Skeletal muscle cell (primary cell): ENCODE measurements around the gene DUSP7.

Experiments
- DNase-seq: peaks from one replicate; pipeline ENCODE4 v3.0.0-alpha.2; 2010; ENCODE audit warnings: low read depth
- H3K4me3 ChIP-seq: 2 replicates; pipeline ENCODE4 v1.5.1; 2011; ENCODE audit warnings: low read depth, mild to moderate bottlenecking, control low read depth, low read length, moderate library complexity

Gene DUSP7

GRCh38 chr3:52070724-52071621 is 14.6 kb upstream of the DUSP7 start:
- DNase-seq, result no peak
- H3K4me3 ChIP-seq, result no peak overlapping the region

DNA sequence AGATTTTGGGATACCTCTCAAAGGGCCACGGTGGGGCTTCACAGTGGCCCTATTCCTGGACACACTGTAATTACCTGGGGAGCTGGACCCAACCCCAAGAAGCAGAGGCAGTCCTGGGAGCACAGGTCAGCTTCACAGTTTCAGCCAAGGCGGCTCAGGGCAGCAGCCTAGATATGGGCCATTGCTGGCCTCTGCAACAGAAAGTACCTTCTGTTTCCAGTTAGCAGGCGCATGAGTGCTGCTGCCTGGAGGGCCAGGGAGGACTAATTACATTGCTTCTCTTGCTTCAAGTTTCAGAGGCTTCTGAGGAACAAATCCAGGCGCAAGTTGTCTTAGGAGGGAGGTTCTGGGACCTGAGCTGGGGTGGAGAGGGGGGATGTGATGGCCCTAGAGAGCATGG is 13.5 kb upstream of the DUSP7 start:
- DNase-seq, result no peak
- no peak overlapping the region for H3K4me3 ChIP-seq

GRCh38 chr3:52069135-52069534 is 12.8 kb upstream of the DUSP7 start:
- DNase-seq, result no peak
- no peak overlapping the region for H3K4me3 ChIP-seq

DNA sequence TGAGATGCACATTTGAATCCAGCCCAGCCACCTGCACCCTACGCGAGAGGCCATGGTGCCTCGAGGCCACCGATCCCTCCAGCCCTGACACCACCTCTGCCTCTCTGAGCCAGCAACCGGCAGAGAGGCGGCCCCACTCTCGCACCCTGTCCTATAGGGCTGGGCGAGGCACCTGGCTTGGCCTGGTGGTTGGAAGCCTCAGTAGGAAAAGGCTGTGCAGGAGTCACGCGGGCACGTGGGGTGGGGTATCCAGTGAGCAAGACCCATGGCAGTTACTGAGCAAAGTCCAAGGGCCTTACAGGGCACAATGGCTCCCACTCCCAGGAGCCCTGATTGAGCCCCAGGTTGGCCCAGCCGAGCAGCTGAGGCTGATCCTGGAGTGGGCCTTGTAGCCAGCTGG is 12.4 kb upstream of the DUSP7 start:
- no peak for DNase-seq
- no peak overlapping the region for H3K4me3 ChIP-seq

DNA sequence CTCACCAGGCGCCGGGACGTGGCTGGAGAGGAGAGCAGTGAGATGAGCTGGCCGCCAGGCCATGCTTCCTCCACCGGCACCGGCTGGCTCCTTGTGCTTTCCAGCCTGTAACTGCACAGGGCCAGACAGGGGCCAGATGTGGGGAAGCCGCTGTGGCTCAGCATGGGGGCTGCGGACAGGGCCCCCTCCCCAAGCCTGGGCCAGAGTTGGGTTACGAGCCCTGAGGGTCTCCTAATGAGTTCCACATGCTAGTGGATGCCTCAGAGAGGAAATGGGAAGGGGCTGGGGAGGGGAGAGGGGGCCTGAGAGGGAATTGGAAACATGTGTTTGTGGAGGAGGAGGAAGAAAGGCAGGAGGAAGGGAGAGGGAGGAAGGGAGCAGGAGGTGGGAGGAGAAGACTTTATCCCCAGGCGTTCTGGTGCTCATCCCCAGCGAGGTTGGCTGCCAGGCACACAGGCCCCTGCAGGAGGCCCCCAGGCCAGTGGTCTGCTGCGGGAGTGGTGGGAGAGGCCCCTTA is 11.7 kb upstream of the DUSP7 start:
- H3K4me3 ChIP-seq, result no peak overlapping the region
- no peak for DNase-seq

DNA sequence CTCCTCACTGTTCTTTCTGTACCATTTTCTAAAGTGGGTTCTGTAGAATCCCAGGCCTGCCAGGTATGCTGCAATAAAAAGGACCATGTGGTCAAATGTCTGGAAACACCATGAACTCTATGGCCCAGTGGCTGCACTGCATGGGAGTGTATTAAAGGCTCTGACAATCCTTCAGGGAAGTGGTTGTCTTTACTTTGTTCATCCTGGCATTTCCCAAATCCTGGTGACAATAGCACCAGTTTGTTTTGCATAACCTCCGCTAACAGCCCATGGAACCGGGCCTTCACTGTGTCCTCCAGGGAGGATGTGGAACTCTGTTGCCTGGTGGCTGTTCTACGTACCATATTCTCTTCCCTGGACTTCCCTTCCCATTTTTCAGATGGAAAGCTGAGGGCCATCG is 11.2 kb upstream of the DUSP7 start:
- no peak overlapping the region for H3K4me3 ChIP-seq
- DNase-seq, result no peak

GRCh38 chr3:52067046-52067445 is 10.7 kb upstream of the DUSP7 start:
- no peak overlapping the region for H3K4me3 ChIP-seq

DNA sequence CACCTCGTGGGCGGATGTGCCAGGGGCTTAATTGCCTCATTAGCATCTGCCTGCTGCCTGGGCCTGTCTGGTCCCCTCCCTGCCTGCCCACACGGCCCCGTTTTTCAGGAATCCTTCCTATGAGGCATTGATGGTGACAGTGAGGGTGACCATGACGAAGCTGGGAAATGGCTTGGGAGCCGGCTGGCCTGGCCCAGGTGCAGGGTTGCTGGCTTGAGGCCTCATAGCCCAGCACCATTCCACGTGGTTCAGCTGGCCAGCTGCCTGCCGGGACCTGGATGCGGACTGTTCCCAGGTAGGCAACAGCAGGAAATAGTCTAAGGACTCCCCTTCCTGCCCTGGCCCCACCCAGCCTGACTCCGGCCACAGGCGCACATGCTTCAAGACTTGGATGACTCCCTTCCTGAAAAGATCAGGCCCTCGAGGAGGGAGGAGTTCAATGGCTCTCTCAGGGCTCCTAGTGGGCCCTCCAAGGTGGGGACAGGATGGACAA is 8.9 kb upstream of the DUSP7 start:
- DNase-seq, result no peak
- H3K4me3 ChIP-seq, result no peak overlapping the region

More at GRCh38 chr3:52067046-52067445, 10.7 kb upstream of the DUSP7 start:
- no peak for DNase-seq

DNA sequence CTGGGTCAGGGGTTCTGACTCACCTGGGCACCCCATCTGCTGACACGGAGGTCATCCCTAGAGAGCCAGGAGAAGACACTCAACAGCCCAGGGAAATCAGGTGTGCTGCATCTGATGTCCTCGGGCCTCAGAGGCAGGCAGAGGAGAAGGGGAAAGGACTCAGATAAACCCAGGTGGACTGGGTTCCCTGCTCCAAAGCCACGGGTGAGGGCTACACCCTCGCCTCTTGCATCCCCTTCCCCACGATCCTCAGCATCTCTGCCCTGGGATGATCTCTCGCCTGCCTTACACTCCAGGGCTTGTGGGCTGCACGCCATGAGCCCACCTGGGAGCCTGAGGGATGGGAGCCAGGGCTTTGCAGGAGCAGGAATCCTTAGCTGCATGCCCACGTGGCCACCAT is 8.2 kb upstream of the DUSP7 start:
- H3K4me3 ChIP-seq, result no peak overlapping the region
- no peak for DNase-seq

GRCh38 chr3:52063026-52063723 is 6.8 kb upstream of the DUSP7 start:
- H3K4me3 ChIP-seq, result no peak overlapping the region
- DNase-seq, result no peak

GRCh38 chr3:52062505-52062904 is 6.1 kb upstream of the DUSP7 start:
- H3K4me3 ChIP-seq, result no peak overlapping the region
- no peak for DNase-seq

DNA sequence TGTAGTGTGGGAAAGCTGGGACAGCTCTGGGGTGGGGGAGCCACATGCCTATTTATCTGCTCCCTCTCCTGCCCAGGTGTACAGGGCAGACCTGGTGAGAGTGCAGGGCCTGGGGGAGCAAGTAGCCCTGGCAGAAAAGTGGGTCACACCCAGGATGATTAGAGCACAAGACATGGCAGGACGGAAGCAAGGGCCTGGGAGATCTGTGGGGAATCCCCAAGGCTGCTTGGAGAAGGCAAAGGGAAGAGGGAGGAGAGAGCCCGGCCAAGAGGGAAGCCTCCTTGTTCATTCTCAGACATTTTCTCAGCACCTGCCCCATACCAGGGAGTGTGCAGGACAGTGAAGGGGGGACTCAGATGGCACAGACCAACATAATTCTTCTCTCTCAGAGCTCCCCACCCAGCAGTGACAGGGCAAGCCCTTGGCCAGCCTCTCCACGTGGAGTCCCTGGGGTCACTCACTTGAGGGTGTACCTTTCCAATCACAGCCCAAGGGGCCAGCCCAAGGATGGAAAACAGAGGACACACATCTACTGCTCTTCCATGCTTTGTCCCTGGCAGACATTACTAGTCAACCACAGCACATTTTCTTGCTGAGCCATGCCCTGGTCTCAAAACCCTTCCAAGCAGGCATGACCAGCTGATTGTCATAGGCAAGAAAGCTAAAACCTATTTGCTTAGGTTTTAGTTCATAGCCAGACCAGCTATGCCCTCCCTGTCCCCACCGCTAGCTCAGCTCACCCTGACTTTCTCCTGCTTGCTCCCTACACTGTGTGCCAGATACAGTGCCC is 4.9 kb upstream of the DUSP7 start:
- DNase-seq, result no peak
- no peak overlapping the region for H3K4me3 ChIP-seq

- no peak overlapping the region for H3K4me3 ChIP-seq
- DNase-seq, result no peak
Observed at GRCh38 chr3:52059781-52060180, 3.4 kb upstream of the DUSP7 start.

- H3K4me3 ChIP-seq, result peak overlapping the region; percentile 41
Observed at GRCh38 chr3:52057812-52058495, 1.6 kb upstream of the DUSP7 start.

DNA sequence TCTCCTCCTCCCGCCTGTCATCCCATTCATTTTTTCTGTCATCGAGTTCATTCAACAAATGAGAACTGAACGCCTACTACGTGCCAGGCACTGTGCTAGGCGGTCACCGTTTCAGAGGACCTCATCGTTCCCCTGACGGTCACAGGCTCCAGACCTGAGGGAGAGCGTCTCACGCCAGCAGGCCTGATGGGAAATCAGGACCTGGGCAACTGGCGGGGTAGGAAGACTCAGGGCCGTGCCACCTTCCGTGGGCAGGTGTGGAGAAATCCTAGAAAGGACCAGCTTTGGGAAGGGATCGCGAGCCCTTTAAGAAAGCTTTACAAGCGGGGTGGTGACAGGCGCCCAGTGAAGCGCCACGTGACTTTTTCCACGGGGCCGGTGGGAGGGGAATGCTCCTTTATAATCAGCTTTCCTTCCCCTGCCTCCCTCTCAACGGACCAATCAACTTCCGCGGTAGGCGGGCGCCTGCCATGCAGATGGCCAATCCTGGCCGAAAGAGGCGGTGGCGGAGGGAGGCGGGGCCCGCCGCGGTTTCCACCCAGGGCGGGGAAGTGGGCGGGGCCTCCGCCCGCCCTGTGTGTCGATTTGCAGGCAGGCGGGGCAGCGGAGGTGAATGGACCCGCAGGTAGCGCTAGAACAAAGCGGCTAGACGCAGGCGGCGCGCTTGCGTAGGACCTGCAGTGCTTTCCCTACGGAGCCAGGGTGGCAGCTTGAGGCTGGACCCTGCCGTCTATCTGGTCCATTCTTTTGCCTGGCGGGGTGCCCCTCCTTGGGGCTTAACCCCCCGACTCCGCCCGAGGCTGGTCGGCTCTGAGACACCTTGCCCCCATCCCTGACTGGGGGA is 819 bp upstream of the DUSP7 start:
- peak overlapping the region; percentile 63 for H3K4me3 ChIP-seq
- peak; percentile 94 for DNase-seq

More at GRCh38 chr3:52057812-52058495, 1.6 kb upstream of the DUSP7 start:
- DNase-seq, result no peak

DNA sequence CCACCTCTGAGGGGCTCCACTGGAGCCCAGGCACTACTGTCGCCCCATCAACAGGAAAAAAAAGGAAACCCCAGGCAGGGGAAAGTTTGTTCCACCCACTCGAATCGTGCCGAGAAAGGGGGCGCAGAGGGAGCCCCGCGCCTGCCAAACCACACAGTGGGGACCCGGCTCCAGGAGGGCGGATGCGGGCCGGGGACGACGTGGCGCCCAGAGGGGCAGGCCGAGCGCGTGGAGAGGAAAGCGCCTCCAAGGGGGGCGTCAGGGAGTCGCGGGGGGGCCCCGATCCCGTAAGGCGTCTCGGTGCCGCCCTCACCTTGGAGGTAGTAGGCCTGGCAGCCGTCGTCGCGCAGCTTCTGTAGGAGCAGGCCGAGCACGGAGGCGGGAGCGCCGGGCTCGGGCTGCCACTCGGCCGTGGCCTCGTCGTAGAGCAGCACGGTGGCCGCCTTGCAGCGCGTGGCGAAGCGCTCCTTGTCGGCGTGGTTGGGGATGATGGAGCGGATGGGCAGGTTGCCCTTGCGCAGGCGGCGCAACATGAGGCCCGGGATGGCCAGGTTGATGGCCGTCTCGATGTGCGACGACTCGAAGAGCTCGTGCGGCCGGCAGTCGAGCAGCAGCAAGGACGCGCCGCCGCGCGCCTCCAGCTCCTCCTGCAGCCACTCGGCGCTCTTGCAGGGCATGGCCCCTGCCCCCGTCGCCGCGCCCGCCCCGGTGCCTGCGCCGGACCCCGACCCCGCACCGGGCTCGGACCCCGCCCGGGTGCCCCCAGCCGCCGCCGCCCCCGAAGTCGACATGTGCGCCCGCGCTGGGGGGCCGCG is 627 bp downstream of the DUSP7 start:
- peak overlapping the region; percentile 91 for H3K4me3 ChIP-seq
- DNase-seq, result no peak

DNA sequence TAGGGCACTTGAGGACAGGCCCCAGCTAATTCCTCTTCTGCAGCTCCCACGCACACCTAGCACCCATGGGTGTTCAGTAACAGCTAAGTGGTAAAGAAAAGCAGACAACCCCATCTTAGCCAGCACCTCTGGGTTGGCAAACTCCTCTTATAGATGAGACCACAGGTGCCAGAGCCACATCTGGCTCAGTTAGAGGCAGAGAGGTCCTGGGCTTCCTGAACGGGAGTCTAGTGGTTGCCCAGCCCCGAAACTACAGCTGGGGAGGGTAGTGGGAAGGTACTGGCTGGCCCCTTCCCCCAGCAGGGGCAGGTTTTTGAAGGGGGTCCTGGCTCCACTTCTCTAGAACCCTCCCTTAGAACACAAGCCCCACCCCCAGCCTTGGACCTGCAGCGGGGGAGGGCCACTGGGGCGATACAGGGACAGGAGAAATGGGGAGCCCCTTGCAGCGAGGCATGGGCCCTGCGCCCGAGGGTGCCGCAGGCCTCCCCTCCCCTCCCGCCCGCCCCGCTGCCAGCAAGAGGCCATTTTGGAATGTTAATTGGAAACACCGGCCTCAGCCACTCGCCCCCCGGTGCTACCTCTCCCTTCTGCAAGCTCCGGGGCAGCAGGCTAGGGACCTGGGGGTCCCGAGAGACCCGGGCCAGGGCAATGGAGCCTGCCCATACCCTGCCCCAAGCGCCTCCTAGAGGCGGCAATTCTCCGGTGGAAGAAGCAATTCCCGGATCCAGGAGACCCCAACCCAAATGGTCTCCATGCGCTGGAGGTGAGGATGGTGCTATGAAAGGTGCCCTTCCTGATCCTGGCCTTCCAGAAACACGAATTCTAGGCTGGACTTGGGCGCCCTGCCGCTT is 1.5 kb downstream of the DUSP7 start:
- peak overlapping the region; percentile 91 for H3K4me3 ChIP-seq
- DNase-seq, result no peak
